ENCODE measurements around the gene ZNF710.

ZNF710 gene

GRCh38 chr15:89985111-89985510 is 16.0 kb upstream of the ZNF710 start:
- H3K27ac ChIP-seq = no peak overlapping the region
- DNase-seq (ENCODE audit: low read depth, low spot score) = no peak

- no peak overlapping the region for H3K27ac ChIP-seq
- DNase-seq (ENCODE audit: low read depth, low spot score) = no peak
These were observed 9.8 kb upstream of the ZNF710 start for GRCh38 chr15:89991312-89991711.

GRCh38 chr15:89993349-89993748 is 7.8 kb upstream of the ZNF710 start:
- no peak overlapping the region for H3K27ac ChIP-seq
- DNase-seq (ENCODE audit: low read depth, low spot score) = no peak

GRCh38 chr15:89997079-89997478 is 4.0 kb upstream of the ZNF710 start:
- no peak for DNase-seq (ENCODE audit: low read depth, low spot score)
- peak overlapping the region; percentile 100 for H3K27ac ChIP-seq

- DNase-seq (ENCODE audit: low read depth, low spot score) = peak; percentile 36
- peak overlapping the region; percentile 100 for H3K27ac ChIP-seq
These were observed 2.9 kb upstream of the ZNF710 start for GRCh38 chr15:89998141-89998661.

- no peak for DNase-seq (ENCODE audit: low read depth, low spot score)
- peak overlapping the region; percentile 100 for H3K27ac ChIP-seq
These were observed 2.0 kb upstream of the ZNF710 start for GRCh38 chr15:89998923-89999675.

GRCh38 chr15:89999676-90000185 is 1.4 kb upstream of the ZNF710 start:
- no peak for DNase-seq (ENCODE audit: low read depth, low spot score)

GRCh38 chr15:90000186-90001001 is 730 bp upstream of the ZNF710 start:
- DNase-seq (ENCODE audit: low read depth, low spot score) = no peak

More at GRCh38 chr15:89999676-90000185, 1.4 kb upstream of the ZNF710 start:
- peak overlapping the region; percentile 100 for H3K27ac ChIP-seq

GRCh38 chr15:90001683-90002427 is 731 bp downstream of the ZNF710 start:
- peak overlapping the region; percentile 100 for H3K27ac ChIP-seq
- no peak for DNase-seq (ENCODE audit: low read depth, low spot score)

More at GRCh38 chr15:90000186-90001001, 730 bp upstream of the ZNF710 start:
- H3K27ac ChIP-seq = peak overlapping the region; percentile 100

- no peak for DNase-seq (ENCODE audit: low read depth, low spot score)
- H3K27ac ChIP-seq = peak overlapping the region; percentile 100
These were observed 1.3 kb downstream of the ZNF710 start for GRCh38 chr15:90002428-90002844.

GRCh38 chr15:90003736-90004135 is 2.6 kb downstream of the ZNF710 start:
- no peak for DNase-seq (ENCODE audit: low read depth, low spot score)
- peak overlapping the region; percentile 100 for H3K27ac ChIP-seq

GRCh38 chr15:90004252-90004651 is 3.1 kb downstream of the ZNF710 start:
- no peak for DNase-seq (ENCODE audit: low read depth, low spot score)
- peak overlapping the region; percentile 100 for H3K27ac ChIP-seq

- peak overlapping the region; percentile 100 for H3K27ac ChIP-seq
- DNase-seq (ENCODE audit: low read depth, low spot score) = peak; percentile 93
These were observed 3.5 kb downstream of the ZNF710 start for GRCh38 chr15:90004671-90005070.

GRCh38 chr15:90006217-90007075 is 5.3 kb downstream of the ZNF710 start:
- peak overlapping the region; percentile 100 for H3K27ac ChIP-seq
- DNase-seq (ENCODE audit: low read depth, low spot score) = no peak

GRCh38 chr15:90007076-90007460 is 5.9 kb downstream of the ZNF710 start:
- DNase-seq (ENCODE audit: low read depth, low spot score) = no peak
- no peak overlapping the region for H3K27ac ChIP-seq

GRCh38 chr15:90008607-90009006 is 7.5 kb downstream of the ZNF710 start:
- no peak for DNase-seq (ENCODE audit: low read depth, low spot score)
- no peak overlapping the region for H3K27ac ChIP-seq

- no peak for DNase-seq (ENCODE audit: low read depth, low spot score)
These were observed 8.3 kb downstream of the ZNF710 start for GRCh38 chr15:90009301-90010022.

GRCh38 chr15:90011705-90012104 is 10.6 kb downstream of the ZNF710 start:
- H3K27ac ChIP-seq = no peak overlapping the region
- no peak for DNase-seq (ENCODE audit: low read depth, low spot score)

More at GRCh38 chr15:90009301-90010022, 8.3 kb downstream of the ZNF710 start:
- no peak overlapping the region for H3K27ac ChIP-seq

All from epithelial cell of prostate (primary cell).